GM23338 (cell line): Measurements from ENCODE around the gene S100A8. TPM values are rescaled to one million over a fixed set of nuclear protein-coding genes. Genes with fewer than 3 reads are reported as not detected.

ENCODE experiments used
- ATAC-seq: fragments of 200-7000 bp; cut with Tn5 transposase; 3 replicates; pipeline ENCODE4 v1.9.1; 2020
- DNase-seq: peaks from one replicate; pipeline ENCODE4 v3.0.0-alpha.2; 2015; ENCODE audit warnings: low spot score
- H2AFZ ChIP-seq: fragments of 200-600 bp; sonication (generic); 2 replicates; pipeline ENCODE4 v1.8.0; 2016; ENCODE audit warnings: antibody characterized with exemption, mild to moderate bottlenecking, moderate library complexity
- H3F3A ChIP-seq: fragments of 200-600 bp; sonication (generic); replicated peaks from 2 replicates; pipeline ENCODE4 v1.8.0; 2017; ENCODE audit warnings: antibody characterized with exemption, mixed run types, low read depth
- H3K27ac ChIP-seq: fragments of 200-600 bp; sonication (generic); 2 replicates; pipeline ENCODE4 v1.6.1; 2016; ENCODE audit warnings: low read depth
- H3K27me3 ChIP-seq: fragments of 200-600 bp; sonication (generic); 2 replicates; pipeline ENCODE4 v1.8.0; 2016; ENCODE audit warnings: mild to moderate bottlenecking, mixed run types, moderate library complexity; ENCODE audit not compliant: insufficient read depth
- H3K36me3 ChIP-seq: fragments of 200-600 bp; sonication (generic); 2 replicates; pipeline ENCODE4 v1.8.0; 2016; ENCODE audit warnings: mild to moderate bottlenecking; ENCODE audit not compliant: insufficient read depth
- H3K4me1 ChIP-seq: fragments of 200-600 bp; sonication (generic); 2 replicates; pipeline ENCODE4 v1.8.0; 2016; ENCODE audit warnings: mild to moderate bottlenecking, moderate library complexity; ENCODE audit not compliant: insufficient read depth
- H3K4me2 ChIP-seq: fragments of 200-600 bp; sonication (generic); 2 replicates; pipeline ENCODE4 v1.7.1; 2017; ENCODE audit warnings: mixed run types
- H3K4me3 ChIP-seq: fragments of 200-600 bp; sonication (generic); 2 replicates; pipeline ENCODE4 v1.6.1; 2016; ENCODE audit warnings: mixed run types
- H3K79me2 ChIP-seq: fragments of 200-600 bp; sonication (generic); replicated peaks from 2 replicates; pipeline ENCODE4 v1.8.0; 2017; ENCODE audit warnings: mild to moderate bottlenecking; ENCODE audit not compliant: insufficient read depth
- H3K9me2 ChIP-seq: fragments of 200-600 bp; sonication (generic); 2 replicates; pipeline ENCODE4 v1.8.0; 2017; ENCODE audit not compliant: insufficient read depth
- H4K20me1 ChIP-seq: fragments of 200-600 bp; sonication (generic); replicated peaks from 2 replicates; pipeline ENCODE4 v1.8.0; 2017; ENCODE audit warnings: mild to moderate bottlenecking; ENCODE audit not compliant: insufficient read depth
- H3K27ac Mint-ChIP-seq: 2 replicates; pipeline ENCODE4 v1.8.0; 2020; ENCODE audit warnings: inconsistent platforms, mild to moderate bottlenecking, moderate library complexity, mixed read lengths
- H3K27me3 Mint-ChIP-seq: 3 replicates; pipeline ENCODE4 v1.8.0; 2022; ENCODE audit warnings: low read depth, mild to moderate bottlenecking, moderate library complexity, mixed read lengths, inconsistent platforms; ENCODE audit not compliant: insufficient read depth, poor library complexity
- H3K36me3 Mint-ChIP-seq: 3 replicates; pipeline ENCODE4 v1.8.0; 2021; ENCODE audit warnings: low read depth, mild to moderate bottlenecking, inconsistent platforms, moderate library complexity, mixed read lengths
- H3K4me1 Mint-ChIP-seq: 3 replicates; pipeline ENCODE4 v1.8.0; 2020; ENCODE audit warnings: mild to moderate bottlenecking, inconsistent platforms, mixed read lengths
- H3K4me3 Mint-ChIP-seq: 3 replicates; pipeline ENCODE4 v1.8.0; 2021; ENCODE audit warnings: moderate library complexity, mild to moderate bottlenecking, inconsistent platforms, mixed read lengths
- H3K9me3 Mint-ChIP-seq: 3 replicates; pipeline ENCODE4 v1.8.0; 2020; ENCODE audit warnings: moderate library complexity, mild to moderate bottlenecking, inconsistent platforms, mixed read lengths
- CTCF ChIP-seq, 2 experiments: fragments of 200-600 bp in 1 of 2; sonication (generic) in 1 of 2; conservative IDR thresholded peaks; 2 replicates each; pipeline versions ENCODE4 v1.5.1 to v1.6.1; 2016 to 2017; ENCODE audit warnings: antibody characterized with exemption in 2 of 2, low read depth in 2 of 2, mild to moderate bottlenecking in 2 of 2, moderate library complexity in 1 of 2
- ETS1 ChIP-seq: IDR thresholded peaks from 2 replicates; pipeline ENCODE4 v1.6.1; 2016; ENCODE audit warnings: antibody characterized with exemption
- JUNB ChIP-seq: IDR thresholded peaks from one replicate; pipeline ENCODE4 v1.6.1; 2016; ENCODE audit warnings: antibody characterized with exemption; ENCODE audit not compliant: unreplicated experiment
- POLR2AphosphoS5 ChIP-seq: IDR thresholded peaks from 2 replicates; pipeline ENCODE4 v1.6.1; 2016; ENCODE audit warnings: antibody characterized with exemption, low read depth
- STAT1 ChIP-seq: IDR thresholded peaks from one replicate; pipeline ENCODE4 v1.6.1; 2016; ENCODE audit warnings: antibody characterized with exemption; ENCODE audit not compliant: unreplicated experiment
- ZNF462 ChIP-seq: fragments of 250-450 bp; sonication (Bioruptor Pico); IDR thresholded peaks from 2 replicates; pipeline ENCODE4 v1.5.0; 2020; ENCODE audit warnings: mild to moderate bottlenecking, moderate library complexity
- polyA plus RNA-seq: library from polyadenylated mRNA; unstranded; fragments of >200 nt; fragmentation: Nextera tagmentation; extraction: Ambion mirVana; gene quantifications from 2 replicates; pipeline ENCODE4 v1.2.1, GENCODE V29; 2016
- total RNA-seq: library from RNA; depleted of rRNA; stranded (reverse); fragments of >200 nt; shearing (Covaris generic); gene quantifications from 2 replicates; pipeline ENCODE4 v1.2.3, GENCODE V29; 2014

S100A8 gene
- total and polyA plus RNA-seq, 2 experiments from 2014 or later, result not detected

- no peaks in the 10 kb centered on the region for H3K27me3 ChIP-seq
- no peaks in the 10 kb centered on the region for H4K20me1 ChIP-seq
- no peaks in the 10 kb centered on the region for H3K36me3 Mint-ChIP-seq
- H3F3A ChIP-seq, result no peaks in the 10 kb centered on the region
- H3K27ac Mint-ChIP-seq, result no peak overlapping the region
- H3K36me3 ChIP-seq, result no peaks in the 10 kb centered on the region
- peaks cover 8% of the 10 kb centered on the region; the same call in 1 of the 3 replicates for H3K4me1 Mint-ChIP-seq
- H3K4me3 ChIP-seq, result no peak overlapping the region
- no peak overlapping the region for H3K4me3 Mint-ChIP-seq
- H3K27ac ChIP-seq, result no peak overlapping the region
- H3K79me2 ChIP-seq, result no peaks in the 10 kb centered on the region
- H3K9me2 ChIP-seq, result no peaks in the 10 kb centered on the region
- no peaks in the 10 kb centered on the region for H3K9me3 Mint-ChIP-seq
- DNase-seq (peak; percentile 13), ATAC-seq (peak; percentile 26)
- H3K4me1 ChIP-seq, result no peaks in the 10 kb centered on the region
- H3K4me2 ChIP-seq, result no peak overlapping the region
- H3K27me3 Mint-ChIP-seq, result peaks cover 9% of the 10 kb centered on the region
- no peak overlapping the region for H2AFZ ChIP-seq
- no peak for TF ChIP-seq POLR2AphosphoS5
- 0 out of 4 replicates have a peak, but pooled peaks of 1 of the 2 experiments have one; percentile 6 for TF ChIP-seq CTCF (conservative IDR thresholded peaks at IDR 0.05; ENCODE audit: low read depth in 2 of 2)
Observed at GRCh38 chr1:153354515-153355193, 36.2 kb downstream of the S100A8 start.

GRCh38 chr1:153353226-153353947 lies 37.5 kb downstream of the S100A8 start:
- H3K4me3 ChIP-seq, result no peak overlapping the region
- H3K4me3 Mint-ChIP-seq, result no peak overlapping the region
- no peak overlapping the region for H3K27ac Mint-ChIP-seq
- H3K27me3 ChIP-seq, result no peaks in the 10 kb centered on the region
- H3K4me1 Mint-ChIP-seq, result peaks cover 8% of the 10 kb centered on the region; the same call in 1 of the 3 replicates
- H3K9me2 ChIP-seq, result no peaks in the 10 kb centered on the region
- TF ChIP-seq STAT1, result no peak
- TF ChIP-seq ZNF462 (CRISPR knock-in tag), result no peak
- no peak for TF ChIP-seq JUNB
- TF ChIP-seq CTCF (conservative IDR thresholded peaks at IDR 0.05; ENCODE audit: low read depth in 2 of 2), result peak; percentile 54 to 81
- no peak for TF ChIP-seq ETS1
- ATAC-seq, result peak; percentile 83
- H3K4me1 ChIP-seq, result no peaks in the 10 kb centered on the region
- H3K27me3 Mint-ChIP-seq, result peaks cover 8% of the 10 kb centered on the region
- no peaks in the 10 kb centered on the region for H3K79me2 ChIP-seq
- H3K27ac ChIP-seq, result no peak overlapping the region
- H3K9me3 Mint-ChIP-seq, result no peaks in the 10 kb centered on the region
- peak; percentile 68 for DNase-seq
- no peaks in the 10 kb centered on the region for H4K20me1 ChIP-seq
- H3K4me2 ChIP-seq, result no peak overlapping the region
- H3F3A ChIP-seq, result no peaks in the 10 kb centered on the region
- H3K36me3 Mint-ChIP-seq, result no peaks in the 10 kb centered on the region
- H3K36me3 ChIP-seq, result no peaks in the 10 kb centered on the region
- H2AFZ ChIP-seq, result peak overlapping the region; percentile 66; the same call in 1 of the 2 replicates
